Spleen (tissue), 7 donors: ENCODE results near the gene YIF1B.

Source experiments
- CTCF ChIP-seq, 11 experiments: fragments of 200-600 bp in 7 of 11; fragments of 450-650 bp in 4 of 11; sonication (generic) in 4 of 11; IDR thresholded peaks in 8 of 11; conservative IDR thresholded peaks in 3 of 11; 1 replicate in 7 of 11; 2 replicates in 4 of 11; pipeline versions ENCODE4 v1.4.0 to v1.8.0; 2016 to 2021; ENCODE audit warnings: antibody characterized with exemption in 11 of 11, inconsistent platforms in 4 of 11, mild to moderate bottlenecking in 1 of 11
- POLR2A ChIP-seq, 3 donors: fragments of 450-650 bp; IDR thresholded peaks; one replicate each; pipeline ENCODE4 v1.5.1; 2017; ENCODE audit warnings: antibody characterized with exemption in 3 of 3, mild to moderate bottlenecking in 1 of 3
- POLR2AphosphoS5 ChIP-seq, 3 donors: sonication (generic); formaldehyde crosslinking; IDR thresholded peaks; one replicate each; pipeline ENCODE4 v1.5.1; 2017; ENCODE audit warnings: antibody characterized with exemption in 3 of 3
- donor health status: DM: no; HTN: no; CAD: no; lungs with moderate emphysema.
- donor health status: DM: no; HTN: no; CAD: no.
- donor health status: DM: no; HTN: no; CAD: no.

- TF ChIP-seq CTCF (IDR thresholded peaks at IDR 0.05 in 8 of 11, conservative IDR thresholded peaks at IDR 0.05 in 3 of 11), result no peak
- no peak for TF ChIP-seq POLR2AphosphoS5 (IDR thresholded peaks at IDR 0.05)
- no peak for TF ChIP-seq POLR2A (IDR thresholded peaks at IDR 0.05)
Measured at GRCh38 chr19:38285567-38285966, 30.2 kb downstream of the YIF1B start.
